ENCODE measurements around the gene LIMS2. TPM values are rescaled to one million over a fixed set of nuclear protein-coding genes. Genes with fewer than 3 reads are reported as not detected.

The LIMS2 gene
- polyA plus RNA-seq, 2 donors = 32.4 to 58.4 TPM

- peaks cover 0 to 7% of the 10 kb centered on the region in 2 donors for H3K36me3 ChIP-seq (ENCODE audit: control insufficient read depth in 2 of 2, insufficient read depth in 2 of 2, low read length in 1 of 2)
- no peaks in the 10 kb centered on the region for H3K27me3 ChIP-seq (ENCODE audit: control insufficient read depth in 1 of 2, insufficient read depth in 2 of 2, low read length in 2 of 2)
- WGBS, 2 donors = 74 to 77% methylated on average over 16 of the region's 16 CpGs
- no peaks in the 10 kb centered on the region for H3K9me3 ChIP-seq (ENCODE audit: control insufficient read depth in 2 of 2, insufficient read depth in 1 of 2, low read depth in 1 of 2, low read length in 1 of 2)
- H3K4me1 ChIP-seq (ENCODE audit: control insufficient read depth in 2 of 2, insufficient read depth in 2 of 2, low read length in 1 of 2) = peaks cover 0 to 8% of the 10 kb centered on the region in 2 donors
- no peak overlapping the region for H3K4me3 ChIP-seq (ENCODE audit: low read depth in 1 of 2, low read length in 2 of 2)
- H3K27ac ChIP-seq (ENCODE audit: low read depth in 2 of 2, low read length in 1 of 2) = peak overlapping the region; percentile 14 to 38
These were observed 21.8 kb downstream of the LIMS2 start for GRCh38 chr2:127653421-127654083.

- H3K4me1 ChIP-seq (ENCODE audit: control insufficient read depth in 2 of 2, insufficient read depth in 2 of 2, low read length in 1 of 2) = peaks cover 0 to 11% of the 10 kb centered on the region in 2 donors
- WGBS, 2 donors = 71 to 77% methylated on average over 25 of the region's 25 CpGs
These were observed 22.5 kb downstream of the LIMS2 start for GRCh38 chr2:127652786-127653357.

GRCh38 chr2:127651971-127652550 is 23.3 kb downstream of the LIMS2 start:
- Histone ChIP-seq H3K4me1 (ENCODE audit: control insufficient read depth in 2 of 2, insufficient read depth in 2 of 2, low read length in 1 of 2) (peaks cover 0 to 17% of the 10 kb centered on the region in 2 donors), H3K36me3 (ENCODE audit: control insufficient read depth in 2 of 2, insufficient read depth in 2 of 2, low read length in 1 of 2) (peaks cover 0 to 7% of the 10 kb centered on the region in 2 donors), H3K27ac (ENCODE audit: low read depth in 2 of 2, low read length in 1 of 2) (peak overlapping the region; percentile 36 to 41), H3K9me3 (ENCODE audit: control insufficient read depth in 2 of 2, insufficient read depth in 1 of 2, low read depth in 1 of 2, low read length in 1 of 2) (no peaks in the 10 kb centered on the region), H3K27me3 (ENCODE audit: control insufficient read depth in 1 of 2, insufficient read depth in 2 of 2, low read length in 2 of 2) (no peaks in the 10 kb centered on the region), H3K4me3 (ENCODE audit: low read depth in 1 of 2, low read length in 2 of 2) (no peak overlapping the region)
- WGBS, 2 donors = 72 to 73% methylated on average over 14 of the region's 14 CpGs

More at GRCh38 chr2:127652786-127653357, 22.5 kb downstream of the LIMS2 start:
- Histone ChIP-seq H3K36me3 (ENCODE audit: control insufficient read depth in 2 of 2, insufficient read depth in 2 of 2, low read length in 1 of 2) (peaks cover 0 to 7% of the 10 kb centered on the region in 2 donors), H3K27ac (ENCODE audit: low read depth in 2 of 2, low read length in 1 of 2) (peak overlapping the region; percentile 14 to 38), H3K9me3 (ENCODE audit: control insufficient read depth in 2 of 2, insufficient read depth in 1 of 2, low read depth in 1 of 2, low read length in 1 of 2) (no peaks in the 10 kb centered on the region), H3K4me3 (ENCODE audit: low read depth in 1 of 2, low read length in 2 of 2) (no peak overlapping the region), H3K27me3 (ENCODE audit: control insufficient read depth in 1 of 2, insufficient read depth in 2 of 2, low read length in 2 of 2) (no peaks in the 10 kb centered on the region)

GRCh38 chr2:127651381-127651809 is 23.9 kb downstream of the LIMS2 start:
- Histone ChIP-seq H3K4me1 (ENCODE audit: control insufficient read depth in 2 of 2, insufficient read depth in 2 of 2, low read length in 1 of 2) (peaks cover 0 to 23% of the 10 kb centered on the region in 2 donors), H3K27me3 (ENCODE audit: control insufficient read depth in 1 of 2, insufficient read depth in 2 of 2, low read length in 2 of 2) (no peaks in the 10 kb centered on the region), H3K36me3 (ENCODE audit: control insufficient read depth in 2 of 2, insufficient read depth in 2 of 2, low read length in 1 of 2) (peaks cover 0 to 7% of the 10 kb centered on the region in 2 donors), H3K9me3 (ENCODE audit: control insufficient read depth in 2 of 2, insufficient read depth in 1 of 2, low read depth in 1 of 2, low read length in 1 of 2) (no peaks in the 10 kb centered on the region), H3K4me3 (ENCODE audit: low read depth in 1 of 2, low read length in 2 of 2) (no peak overlapping the region), H3K27ac (ENCODE audit: low read depth in 2 of 2, low read length in 1 of 2) (peak overlapping the region; percentile 19 to 47)
- 87 to 91% methylated on average over 29 of the region's 29 CpGs for WGBS, 2 donors

- no peaks in the 10 kb centered on the region for H3K27me3 ChIP-seq (ENCODE audit: control insufficient read depth in 1 of 2, insufficient read depth in 2 of 2, low read length in 2 of 2)
- H3K4me1 ChIP-seq (ENCODE audit: control insufficient read depth in 2 of 2, insufficient read depth in 2 of 2, low read length in 1 of 2) = peaks cover 0 to 23% of the 10 kb centered on the region in 2 donors
- H3K36me3 ChIP-seq (ENCODE audit: control insufficient read depth in 2 of 2, insufficient read depth in 2 of 2, low read length in 1 of 2) = peaks cover 0 to 7% of the 10 kb centered on the region in 2 donors
- no peak overlapping the region for H3K4me3 ChIP-seq (ENCODE audit: low read depth in 1 of 2, low read length in 2 of 2)
- peak overlapping the region in 1 of 2 donors; percentile 24 for H3K27ac ChIP-seq (ENCODE audit: low read depth in 2 of 2, low read length in 1 of 2)
- 83 to 87% methylated on average over 28 of the region's 28 CpGs for WGBS, 2 donors
- H3K9me3 ChIP-seq (ENCODE audit: control insufficient read depth in 2 of 2, insufficient read depth in 1 of 2, low read depth in 1 of 2, low read length in 1 of 2) = no peaks in the 10 kb centered on the region
These were observed 24.4 kb downstream of the LIMS2 start for GRCh38 chr2:127650785-127651380.

GRCh38 chr2:127650041-127650784 is 25.1 kb downstream of the LIMS2 start:
- Histone ChIP-seq H3K27ac (ENCODE audit: low read depth in 2 of 2, low read length in 1 of 2) (peak overlapping the region; percentile 20 to 56), H3K4me3 (ENCODE audit: low read depth in 1 of 2, low read length in 2 of 2) (no peak overlapping the region), H3K27me3 (ENCODE audit: control insufficient read depth in 1 of 2, insufficient read depth in 2 of 2, low read length in 2 of 2) (no peaks in the 10 kb centered on the region), H3K4me1 (ENCODE audit: control insufficient read depth in 2 of 2, insufficient read depth in 2 of 2, low read length in 1 of 2) (peaks cover 0 to 23% of the 10 kb centered on the region in 2 donors), H3K36me3 (ENCODE audit: control insufficient read depth in 2 of 2, insufficient read depth in 2 of 2, low read length in 1 of 2) (peaks cover 0 to 7% of the 10 kb centered on the region in 2 donors), H3K9me3 (ENCODE audit: control insufficient read depth in 2 of 2, insufficient read depth in 1 of 2, low read depth in 1 of 2, low read length in 1 of 2) (no peaks in the 10 kb centered on the region)
- WGBS, 2 donors = 62 to 66% methylated on average over 17 of the region's 17 CpGs

GRCh38 chr2:127649684-127650040 is 25.7 kb downstream of the LIMS2 start:
- H3K27ac ChIP-seq (ENCODE audit: low read depth in 2 of 2, low read length in 1 of 2) = peak overlapping the region; percentile 20 to 56

GRCh38 chr2:127649100-127649611 is 26.2 kb downstream of the LIMS2 start:
- H3K4me3 ChIP-seq (ENCODE audit: low read depth in 1 of 2, low read length in 2 of 2) = no peak overlapping the region

More at GRCh38 chr2:127649684-127650040, 25.7 kb downstream of the LIMS2 start:
- WGBS, 2 donors = 7 to 9% methylated on average over 7 of the region's 7 CpGs
- no peaks in the 10 kb centered on the region for H3K27me3 ChIP-seq (ENCODE audit: control insufficient read depth in 1 of 2, insufficient read depth in 2 of 2, low read length in 2 of 2)
- peaks cover 0 to 7% of the 10 kb centered on the region in 2 donors for H3K36me3 ChIP-seq (ENCODE audit: control insufficient read depth in 2 of 2, insufficient read depth in 2 of 2, low read length in 1 of 2)
- H3K4me3 ChIP-seq (ENCODE audit: low read depth in 1 of 2, low read length in 2 of 2) = no peak overlapping the region
- peaks cover 0 to 23% of the 10 kb centered on the region in 2 donors for H3K4me1 ChIP-seq (ENCODE audit: control insufficient read depth in 2 of 2, insufficient read depth in 2 of 2, low read length in 1 of 2)
- H3K9me3 ChIP-seq (ENCODE audit: control insufficient read depth in 2 of 2, insufficient read depth in 1 of 2, low read depth in 1 of 2, low read length in 1 of 2) = no peaks in the 10 kb centered on the region

GRCh38 chr2:127648321-127648720 is 27.0 kb downstream of the LIMS2 start:
- Histone ChIP-seq H3K4me1 (ENCODE audit: control insufficient read depth in 2 of 2, insufficient read depth in 2 of 2, low read length in 1 of 2) (peaks cover 0 to 23% of the 10 kb centered on the region in 2 donors), H3K27ac (ENCODE audit: low read depth in 2 of 2, low read length in 1 of 2) (no peak overlapping the region), H3K9me3 (ENCODE audit: control insufficient read depth in 2 of 2, insufficient read depth in 1 of 2, low read depth in 1 of 2, low read length in 1 of 2) (no peaks in the 10 kb centered on the region), H3K4me3 (ENCODE audit: low read depth in 1 of 2, low read length in 2 of 2) (no peak overlapping the region), H3K36me3 (ENCODE audit: control insufficient read depth in 2 of 2, insufficient read depth in 2 of 2, low read length in 1 of 2) (no peaks in the 10 kb centered on the region), H3K27me3 (ENCODE audit: control insufficient read depth in 1 of 2, insufficient read depth in 2 of 2, low read length in 2 of 2) (no peaks in the 10 kb centered on the region)
- WGBS, 2 donors = 84 to 89% methylated on average over 6 of the region's 6 CpGs

More at GRCh38 chr2:127649100-127649611, 26.2 kb downstream of the LIMS2 start:
- Histone ChIP-seq H3K27ac (ENCODE audit: low read depth in 2 of 2, low read length in 1 of 2) (no peak overlapping the region), H3K36me3 (ENCODE audit: control insufficient read depth in 2 of 2, insufficient read depth in 2 of 2, low read length in 1 of 2) (peaks cover 0 to 4% of the 10 kb centered on the region in 2 donors), H3K27me3 (ENCODE audit: control insufficient read depth in 1 of 2, insufficient read depth in 2 of 2, low read length in 2 of 2) (no peaks in the 10 kb centered on the region), H3K4me1 (ENCODE audit: control insufficient read depth in 2 of 2, insufficient read depth in 2 of 2, low read length in 1 of 2) (peaks cover 0 to 23% of the 10 kb centered on the region in 2 donors), H3K9me3 (ENCODE audit: control insufficient read depth in 2 of 2, insufficient read depth in 1 of 2, low read depth in 1 of 2, low read length in 1 of 2) (no peaks in the 10 kb centered on the region)
- 60 to 68% methylated on average over 12 of the region's 12 CpGs for WGBS, 2 donors
